Esophagus (tissue), 2 donors: ENCODE data around the gene LINGO4. TPM values are rescaled to one million over a fixed set of nuclear protein-coding genes. Genes with fewer than 3 reads are reported as not detected.

Source experiments
- H3K27ac ChIP-seq, 2 donors: one replicate each; pipeline ENCODE4 v1.5.1; 2013; ENCODE audit warnings: low read depth in 2 of 2, mild to moderate bottlenecking in 2 of 2, inconsistent platforms in 1 of 2, low read length in 1 of 2, moderate library complexity in 1 of 2
- H3K27me3 ChIP-seq, 2 donors: one replicate each; pipeline ENCODE4 v1.6.1; 2013; ENCODE audit warnings: low read length in 2 of 2, control low read depth in 1 of 2, mild to moderate bottlenecking in 1 of 2; ENCODE audit not compliant: insufficient read depth in 2 of 2, control insufficient read depth in 1 of 2
- H3K36me3 ChIP-seq, 2 donors: one replicate each; pipeline ENCODE4 v1.6.1; 2013; ENCODE audit warnings: low read length in 1 of 2; ENCODE audit not compliant: control insufficient read depth in 2 of 2, insufficient read depth in 2 of 2
- H3K4me1 ChIP-seq, 2 donors: one replicate each; pipeline ENCODE4 v1.6.1; 2013; ENCODE audit warnings: low read length in 1 of 2; ENCODE audit not compliant: control insufficient read depth in 2 of 2, insufficient read depth in 2 of 2
- H3K4me3 ChIP-seq, 2 donors: one replicate each; pipeline ENCODE4 v1.5.1; 2013; ENCODE audit warnings: low read length in 2 of 2, mild to moderate bottlenecking in 2 of 2, low read depth in 1 of 2, moderate library complexity in 1 of 2
- H3K9me3 ChIP-seq, 2 donors: one replicate each; pipeline ENCODE4 v1.6.1; 2013; ENCODE audit warnings: mild to moderate bottlenecking in 2 of 2, low read depth in 1 of 2, low read length in 1 of 2, moderate library complexity in 1 of 2; ENCODE audit not compliant: control insufficient read depth in 2 of 2, insufficient read depth in 1 of 2
- WGBS, 2 donors: extraction: QIAGEN DNeasy Blood & Tissue Kit; methylation state at CpG; one replicate each; pipeline ENCODE4 v1.1.7; 2013; 5-methylcytosine and 5-hydroxymethylcytosine counted together
- polyA plus RNA-seq, 2 donors: library from polyadenylated mRNA; stranded (reverse); fragments of 200-250 nt; gene quantifications; one replicate each; pipeline ENCODE4 v1.2.3, GENCODE V29; 2013
- donor health status: healthy with polysubstance abuse.
- donor health status: Bipolar disorder and iron deficiency.

LINGO4 gene
- polyA plus RNA-seq, 2 donors: 0.08 TPM; not detected in 1

GRCh38 chr1:151817353-151817730 is 12.1 kb upstream of the LINGO4 start:
- peaks cover 0 to 2% of the 10 kb centered on the region in 2 donors for H3K36me3 ChIP-seq
- no peak overlapping the region for H3K4me3 ChIP-seq
- H3K9me3 ChIP-seq: no peaks in the 10 kb centered on the region
- WGBS, 2 donors: 61 to 67% methylated on average over 7 of the region's 7 CpGs
- no peak overlapping the region for H3K27ac ChIP-seq
- H3K4me1 ChIP-seq: peaks cover 0 to 19% of the 10 kb centered on the region in 2 donors
- H3K27me3 ChIP-seq: no peaks in the 10 kb centered on the region

- Histone ChIP-seq H3K9me3 (no peaks in the 10 kb centered on the region), H3K27ac (no peak overlapping the region)
Observed at GRCh38 chr1:151816548-151817352, 11.5 kb upstream of the LINGO4 start.

GRCh38 chr1:151815716-151816327 is 10.6 kb upstream of the LINGO4 start:
- Histone ChIP-seq H3K4me1 (peaks cover 0 to 19% of the 10 kb centered on the region in 2 donors), H3K9me3 (no peaks in the 10 kb centered on the region), H3K36me3 (peaks cover 0 to 2% of the 10 kb centered on the region in 2 donors), H3K27me3 (no peaks in the 10 kb centered on the region), H3K4me3 (no peak overlapping the region), H3K27ac (no peak overlapping the region)
- 66 to 76% methylated on average over 12 of the region's 12 CpGs for WGBS, 2 donors

More at GRCh38 chr1:151816548-151817352, 11.5 kb upstream of the LINGO4 start:
- Histone ChIP-seq H3K4me1 (peaks cover 0 to 19% of the 10 kb centered on the region in 2 donors), H3K4me3 (no peak overlapping the region), H3K36me3 (peaks cover 0 to 2% of the 10 kb centered on the region in 2 donors), H3K27me3 (no peaks in the 10 kb centered on the region)
- WGBS, 2 donors: 58% methylated on average over 25 to 26 of the region's 26 CpGs

- H3K27me3 ChIP-seq: no peaks in the 10 kb centered on the region
- H3K4me1 ChIP-seq: peaks cover 0 to 15% of the 10 kb centered on the region in 2 donors
- no peaks in the 10 kb centered on the region for H3K9me3 ChIP-seq
- no peak overlapping the region for H3K27ac ChIP-seq
- no peak overlapping the region for H3K4me3 ChIP-seq
- H3K36me3 ChIP-seq: peaks cover 0 to 2% of the 10 kb centered on the region in 2 donors
- 82 to 91% methylated on average over 8 of the region's 8 CpGs for WGBS, 2 donors
Observed at GRCh38 chr1:151814971-151815545, 9.8 kb upstream of the LINGO4 start.

- Histone ChIP-seq H3K36me3 (peaks cover 0 to 2% of the 10 kb centered on the region in 2 donors), H3K4me1 (peaks cover 0 to 10% of the 10 kb centered on the region in 2 donors), H3K27ac (no peak overlapping the region), H3K9me3 (no peaks in the 10 kb centered on the region), H3K4me3 (no peak overlapping the region), H3K27me3 (no peaks in the 10 kb centered on the region)
- 86 to 93% methylated on average over 15 of the region's 15 CpGs for WGBS, 2 donors
Observed at GRCh38 chr1:151814426-151814825, 9.2 kb upstream of the LINGO4 start.

- H3K27me3 ChIP-seq: no peaks in the 10 kb centered on the region
- no peaks in the 10 kb centered on the region for H3K9me3 ChIP-seq
- no peak overlapping the region for H3K27ac ChIP-seq
- H3K4me1 ChIP-seq: peaks cover 0 to 10% of the 10 kb centered on the region in 2 donors
- no peak overlapping the region for H3K4me3 ChIP-seq
- H3K36me3 ChIP-seq: peaks cover 0 to 2% of the 10 kb centered on the region in 2 donors
- 86 to 87% methylated on average over 12 of the region's 12 CpGs for WGBS, 2 donors
Observed at GRCh38 chr1:151813271-151813977, 8.2 kb upstream of the LINGO4 start.

- 91 to 95% methylated on average over 9 of the region's 9 CpGs for WGBS, 2 donors
Observed at GRCh38 chr1:151811181-151811580, 6.0 kb upstream of the LINGO4 start.

GRCh38 chr1:151809985-151810556 is 4.9 kb upstream of the LINGO4 start:
- no peak overlapping the region for H3K4me3 ChIP-seq
- 98 to 99% methylated on average over 1 of the region's 1 CpG for WGBS, 2 donors
- no peaks in the 10 kb centered on the region for H3K9me3 ChIP-seq

More at GRCh38 chr1:151811181-151811580, 6.0 kb upstream of the LINGO4 start:
- no peaks in the 10 kb centered on the region for H3K4me1 ChIP-seq
- no peaks in the 10 kb centered on the region for H3K9me3 ChIP-seq
- no peak overlapping the region for H3K4me3 ChIP-seq
- H3K36me3 ChIP-seq: peaks cover 0 to 2% of the 10 kb centered on the region in 2 donors
- no peaks in the 10 kb centered on the region for H3K27me3 ChIP-seq
- no peak overlapping the region for H3K27ac ChIP-seq

More at GRCh38 chr1:151809985-151810556, 4.9 kb upstream of the LINGO4 start:
- Histone ChIP-seq H3K27ac (no peak overlapping the region), H3K4me1 (no peaks in the 10 kb centered on the region), H3K36me3 (peaks cover 0 to 2% of the 10 kb centered on the region in 2 donors), H3K27me3 (no peaks in the 10 kb centered on the region)
